ENCODE data around the gene AP4M1.

Gene AP4M1

Small RNA genes within 50 kb of the gene (small RNA-seq; reads per million reads assigned to genes)
- gene MIR106B (ENCODE audit: insufficient read depth), result 4,127 reads per million, percentile 100 among the genes with 10 or more reads in this experiment
- 59,943 reads per million, percentile 100 among the genes with 10 or more reads in this experiment for gene MIR25 (ENCODE audit: insufficient read depth)
- gene MIR93 (ENCODE audit: insufficient read depth), result 20,973 reads per million, percentile 100 among the genes with 10 or more reads in this experiment

All from neuronal stem cell (in vitro differentiated cells).